ENCODE results near the gene FMR1.

Gene FMR1

DNA sequence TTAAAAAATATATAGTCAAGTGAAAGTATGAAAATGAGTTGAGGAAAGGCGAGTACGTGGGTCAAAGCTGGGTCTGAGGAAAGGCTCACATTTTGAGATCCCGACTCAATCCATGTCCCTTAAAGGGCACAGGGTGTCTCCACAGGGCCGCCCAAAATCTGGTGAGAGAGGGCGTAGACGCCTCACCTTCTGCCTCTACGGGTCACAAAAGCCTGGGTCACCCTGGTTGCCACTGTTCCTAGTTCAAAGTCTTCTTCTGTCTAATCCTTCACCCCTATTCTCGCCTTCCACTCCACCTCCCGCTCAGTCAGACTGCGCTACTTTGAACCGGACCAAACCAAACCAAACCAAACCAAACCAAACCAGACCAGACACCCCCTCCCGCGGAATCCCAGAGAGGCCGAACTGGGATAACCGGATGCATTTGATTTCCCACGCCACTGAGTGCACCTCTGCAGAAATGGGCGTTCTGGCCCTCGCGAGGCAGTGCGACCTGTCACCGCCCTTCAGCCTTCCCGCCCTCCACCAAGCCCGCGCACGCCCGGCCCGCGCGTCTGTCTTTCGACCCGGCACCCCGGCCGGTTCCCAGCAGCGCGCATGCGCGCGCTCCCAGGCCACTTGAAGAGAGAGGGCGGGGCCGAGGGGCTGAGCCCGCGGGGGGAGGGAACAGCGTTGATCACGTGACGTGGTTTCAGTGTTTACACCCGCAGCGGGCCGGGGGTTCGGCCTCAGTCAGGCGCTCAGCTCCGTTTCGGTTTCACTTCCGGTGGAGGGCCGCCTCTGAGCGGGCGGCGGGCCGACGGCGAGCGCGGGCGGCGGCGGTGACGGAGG lies at the start of gene FMR1:
TSS of gene FMR1 (plus strand) at position 728 of the 831 bp plus-strand sequence. CDS start 261 bp downstream, outside the sequence.
- DNase-seq (ENCODE audit: low read depth): peak; percentile 94
- H3K4me3 ChIP-seq (ENCODE audit: low read depth, low read length): peak within 1 kb of the TSS; percentile 76
- TF ChIP-seq, protein P1, sequence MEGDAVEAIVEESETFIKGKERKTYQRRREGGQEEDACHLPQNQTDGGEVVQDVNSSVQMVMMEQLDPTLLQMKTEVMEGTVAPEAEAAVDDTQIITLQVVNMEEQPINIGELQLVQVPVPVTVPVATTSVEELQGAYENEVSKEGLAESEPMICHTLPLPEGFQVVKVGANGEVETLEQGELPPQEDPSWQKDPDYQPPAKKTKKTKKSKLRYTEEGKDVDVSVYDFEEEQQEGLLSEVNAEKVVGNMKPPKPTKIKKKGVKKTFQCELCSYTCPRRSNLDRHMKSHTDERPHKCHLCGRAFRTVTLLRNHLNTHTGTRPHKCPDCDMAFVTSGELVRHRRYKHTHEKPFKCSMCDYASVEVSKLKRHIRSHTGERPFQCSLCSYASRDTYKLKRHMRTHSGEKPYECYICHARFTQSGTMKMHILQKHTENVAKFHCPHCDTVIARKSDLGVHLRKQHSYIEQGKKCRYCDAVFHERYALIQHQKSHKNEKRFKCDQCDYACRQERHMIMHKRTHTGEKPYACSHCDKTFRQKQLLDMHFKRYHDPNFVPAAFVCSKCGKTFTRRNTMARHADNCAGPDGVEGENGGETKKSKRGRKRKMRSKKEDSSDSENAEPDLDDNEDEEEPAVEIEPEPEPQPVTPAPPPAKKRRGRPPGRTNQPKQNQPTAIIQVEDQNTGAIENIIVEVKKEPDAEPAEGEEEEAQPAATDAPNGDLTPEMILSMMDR (conservative IDR thresholded peaks at IDR 0.05; ENCODE audit: low read depth, low read length): no peak

DNA sequence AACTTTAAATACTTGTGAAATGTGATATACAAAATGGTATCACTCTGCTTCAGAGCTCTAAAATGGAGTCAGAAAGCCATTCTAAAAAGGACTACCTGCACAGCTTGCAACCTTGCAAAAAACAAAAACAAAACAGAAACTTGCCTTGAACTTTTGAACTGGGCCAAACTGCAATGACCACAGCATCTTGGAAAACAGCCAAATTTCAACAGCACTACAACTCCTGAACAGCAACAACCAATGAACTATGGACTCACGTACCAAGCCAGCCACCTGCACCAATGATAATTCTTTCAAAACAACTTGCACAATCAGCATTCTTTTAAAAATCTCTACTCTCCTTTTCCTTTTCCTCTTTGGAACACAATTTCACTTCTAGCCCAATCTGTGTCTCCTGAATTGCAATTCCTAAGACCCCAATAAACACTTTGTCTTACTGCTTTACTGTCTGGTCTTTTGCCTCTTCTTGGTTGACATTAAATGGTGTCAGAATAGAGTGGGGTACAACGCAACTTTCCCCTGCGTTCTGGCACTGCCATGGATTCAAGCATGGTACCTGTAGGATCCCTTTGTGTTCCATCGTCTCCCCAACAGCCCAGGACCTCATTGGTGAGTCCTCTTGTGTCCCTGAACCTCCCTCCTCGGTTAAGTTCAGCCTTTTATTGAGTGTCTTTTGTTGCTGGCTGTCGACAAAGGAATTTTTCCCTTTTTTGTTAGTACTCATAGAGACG lies 35.7 kb upstream of the FMR1 start:
- peak; percentile 44 for DNase-seq (ENCODE audit: low read depth)
- H3K4me3 ChIP-seq (ENCODE audit: low read depth, low read length): no peak overlapping the region

DNA sequence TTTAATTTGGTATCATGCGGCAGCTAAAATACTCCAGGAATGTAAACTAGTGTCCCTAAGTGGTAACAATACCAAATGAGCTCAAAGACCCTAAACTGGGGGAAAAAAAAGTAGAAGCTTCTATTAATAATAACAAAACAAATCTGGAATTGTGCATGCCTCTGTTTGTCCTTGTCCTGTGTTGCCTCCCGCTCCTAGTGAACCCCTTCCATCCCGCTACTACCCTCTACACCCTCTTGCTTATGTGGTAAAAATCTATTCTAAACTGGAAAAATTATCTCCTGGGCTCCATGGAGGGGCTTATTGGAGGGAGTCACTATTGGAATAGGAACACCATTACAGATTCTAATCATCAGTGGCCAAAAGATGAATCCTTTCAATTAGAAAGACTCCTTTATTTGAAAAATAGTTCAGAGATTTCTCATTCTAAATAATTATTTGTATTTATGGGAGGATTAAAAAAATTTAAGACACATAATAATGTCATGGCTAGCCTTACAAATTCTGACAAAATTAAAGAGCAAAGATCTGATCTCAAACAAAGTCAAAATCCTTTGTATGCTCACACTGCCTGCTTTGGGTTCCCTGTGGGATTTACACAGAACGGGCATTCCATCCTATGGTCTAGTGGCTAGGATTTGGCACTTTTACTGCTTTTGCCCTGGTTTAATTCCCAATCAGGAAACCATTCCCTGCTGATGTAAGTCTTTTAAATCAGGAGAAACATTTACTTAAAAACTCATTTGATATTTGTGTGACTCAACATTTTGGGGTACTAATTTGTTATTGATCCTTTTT lies 34.7 kb upstream of the FMR1 start:
- H3K4me3 ChIP-seq (ENCODE audit: low read depth, low read length): no peak overlapping the region
- TF ChIP-seq, protein P1 (conservative IDR thresholded peaks at IDR 0.05; ENCODE audit: low read depth, low read length): no peak
- no peak for DNase-seq (ENCODE audit: low read depth)

More for the DNA sequence above, 35.7 kb upstream of the FMR1 start:
- TF ChIP-seq, protein P1 (conservative IDR thresholded peaks at IDR 0.05; ENCODE audit: low read depth, low read length): no peak

DNA sequence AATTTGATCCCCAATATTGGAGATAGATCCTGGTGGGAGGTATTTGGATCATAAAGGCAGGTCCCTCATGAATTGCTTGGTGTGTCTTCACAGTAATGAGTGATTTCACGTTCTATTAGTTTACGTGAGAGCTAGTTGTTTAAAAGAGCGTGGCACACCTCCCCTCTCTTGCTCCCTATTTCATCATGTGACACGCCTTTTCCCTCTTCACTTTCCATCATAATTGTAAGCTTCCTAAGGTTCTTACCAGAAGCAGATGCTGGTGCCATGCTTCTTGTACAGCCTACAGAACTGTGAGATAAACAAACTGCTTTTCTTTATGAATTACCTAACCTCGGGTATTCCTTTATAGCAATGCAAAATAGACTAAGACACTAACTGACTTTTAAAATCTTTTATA lies 34.0 kb upstream of the FMR1 start:
- DNase-seq (ENCODE audit: low read depth): no peak
- TF ChIP-seq, protein P1 (conservative IDR thresholded peaks at IDR 0.05; ENCODE audit: low read depth, low read length): no peak
- no peak overlapping the region for H3K4me3 ChIP-seq (ENCODE audit: low read depth, low read length)

DNA sequence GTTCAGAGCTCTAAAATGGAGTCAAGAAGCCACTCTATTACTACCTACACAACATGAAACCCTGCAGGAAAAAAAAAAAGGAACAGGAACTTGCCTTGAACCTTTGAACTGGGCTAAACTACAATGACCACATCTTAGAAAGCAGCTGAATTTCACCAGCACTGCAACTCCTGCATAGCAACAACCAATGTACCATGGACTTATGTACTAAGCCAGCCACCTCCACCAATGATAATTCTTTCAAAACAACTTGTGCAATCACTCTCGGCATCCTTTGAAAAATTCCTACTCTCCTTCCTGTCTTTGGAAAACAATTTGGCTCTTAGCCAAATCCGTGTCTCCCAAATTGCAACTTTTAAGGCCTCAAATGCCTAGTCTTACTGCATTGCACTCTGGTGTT lies 26.8 kb upstream of the FMR1 start:
- no peak overlapping the region for H3K4me3 ChIP-seq (ENCODE audit: low read depth, low read length)
- TF ChIP-seq, protein P1 (conservative IDR thresholded peaks at IDR 0.05; ENCODE audit: low read depth, low read length): no peak
- peak; percentile 5 for DNase-seq (ENCODE audit: low read depth)

DNA sequence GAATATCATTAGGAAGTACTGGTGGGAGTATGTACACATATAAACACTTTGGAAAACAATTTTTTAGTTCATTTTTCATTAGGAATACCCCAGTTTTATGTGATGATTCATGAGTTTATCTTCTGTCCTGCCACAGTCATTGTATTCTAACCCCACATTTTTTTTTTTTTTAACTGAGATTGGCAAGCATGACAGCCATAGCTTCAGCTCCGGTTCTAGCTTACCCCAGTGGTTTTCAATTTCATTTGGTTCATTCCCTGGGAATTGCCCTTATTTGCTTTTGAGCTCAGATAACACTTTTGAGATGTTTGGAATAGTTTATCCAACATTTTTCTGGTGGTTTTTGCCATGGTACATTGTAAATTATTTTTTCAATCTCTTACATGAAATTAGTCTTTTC lies 21.0 kb upstream of the FMR1 start:
- no peak overlapping the region for H3K4me3 ChIP-seq (ENCODE audit: low read depth, low read length)

More for the DNA sequence above, 21.0 kb upstream of the FMR1 start:
- no peak for DNase-seq (ENCODE audit: low read depth)
- TF ChIP-seq, protein P1 (conservative IDR thresholded peaks at IDR 0.05; ENCODE audit: low read depth, low read length): no peak
